ENCODE results near the gene MGP. TPM values are rescaled to one million over a fixed set of nuclear protein-coding genes. Genes with fewer than 3 reads are reported as not detected.

The MGP gene
- total RNA-seq, 4 donors from 2014 or later = 42.8 to 143 (median 80.2) TPM

DNA sequence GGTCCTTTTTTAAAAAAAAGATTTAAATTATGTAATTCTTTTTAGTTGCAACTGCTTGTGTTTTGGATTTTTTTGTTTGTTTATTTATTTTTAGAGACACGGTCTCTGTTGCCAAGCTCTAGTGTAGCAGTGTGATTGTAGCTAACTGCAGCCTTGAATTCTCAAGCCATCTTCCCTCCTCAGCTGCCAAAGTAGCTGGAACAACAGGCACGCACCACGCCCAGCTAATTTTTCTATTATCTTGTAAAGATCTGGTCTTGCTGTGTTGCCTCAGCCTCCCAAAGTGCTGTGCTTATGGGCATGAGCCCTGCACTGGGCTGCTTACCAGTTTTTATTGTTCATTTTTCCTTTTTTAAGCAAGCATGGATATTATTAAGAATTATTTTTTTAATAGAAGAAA, 31.7 kb downstream of the MGP start:
- intact Hi-C loops (cut with DNase I; ENCODE audit: low total_unique reads) = no loop called here
- H3K4me3 ChIP-seq (ENCODE audit: low read depth, poor library complexity, severe bottlenecking) = no peak overlapping the region
- peak; percentile 43 to 85 for DNase-seq (ENCODE audit: low spot score in 2 of 2)
- WGBS, 2 donors = 21 to 24% methylated on average over 3 of the region's 3 CpGs
- TF ChIP-seq POLR2A (IDR thresholded peaks at IDR 0.05) = no peak
- TF ChIP-seq, protein P1, sequence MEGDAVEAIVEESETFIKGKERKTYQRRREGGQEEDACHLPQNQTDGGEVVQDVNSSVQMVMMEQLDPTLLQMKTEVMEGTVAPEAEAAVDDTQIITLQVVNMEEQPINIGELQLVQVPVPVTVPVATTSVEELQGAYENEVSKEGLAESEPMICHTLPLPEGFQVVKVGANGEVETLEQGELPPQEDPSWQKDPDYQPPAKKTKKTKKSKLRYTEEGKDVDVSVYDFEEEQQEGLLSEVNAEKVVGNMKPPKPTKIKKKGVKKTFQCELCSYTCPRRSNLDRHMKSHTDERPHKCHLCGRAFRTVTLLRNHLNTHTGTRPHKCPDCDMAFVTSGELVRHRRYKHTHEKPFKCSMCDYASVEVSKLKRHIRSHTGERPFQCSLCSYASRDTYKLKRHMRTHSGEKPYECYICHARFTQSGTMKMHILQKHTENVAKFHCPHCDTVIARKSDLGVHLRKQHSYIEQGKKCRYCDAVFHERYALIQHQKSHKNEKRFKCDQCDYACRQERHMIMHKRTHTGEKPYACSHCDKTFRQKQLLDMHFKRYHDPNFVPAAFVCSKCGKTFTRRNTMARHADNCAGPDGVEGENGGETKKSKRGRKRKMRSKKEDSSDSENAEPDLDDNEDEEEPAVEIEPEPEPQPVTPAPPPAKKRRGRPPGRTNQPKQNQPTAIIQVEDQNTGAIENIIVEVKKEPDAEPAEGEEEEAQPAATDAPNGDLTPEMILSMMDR (IDR thresholded peaks at IDR 0.05) = no peak

GRCh38 chr12:14852880-14853279, 32.8 kb downstream of the MGP start:
- DNase-seq (ENCODE audit: low spot score in 2 of 2) = no peak
- no peak overlapping the region for H3K4me3 ChIP-seq (ENCODE audit: low read depth, poor library complexity, severe bottlenecking)
- TF ChIP-seq POLR2A (IDR thresholded peaks at IDR 0.05) = no peak
- TF ChIP-seq, protein P1 (IDR thresholded peaks at IDR 0.05) = no peak
- intact Hi-C loops (cut with DNase I; ENCODE audit: low total_unique reads) = no loop called here

- intact Hi-C loops (cut with DNase I; ENCODE audit: low total_unique reads) = no loop called here
- DNase-seq (ENCODE audit: low spot score in 2 of 2) = no peak
- TF ChIP-seq, protein P1 (IDR thresholded peaks at IDR 0.05) = no peak
- no peak for TF ChIP-seq POLR2A (IDR thresholded peaks at IDR 0.05)
- 0 to 47% methylated on average over 1 of the region's 1 CpG for WGBS, 2 donors
- H3K4me3 ChIP-seq (ENCODE audit: low read depth, poor library complexity, severe bottlenecking) = no peak overlapping the region
These were observed 34.6 kb downstream of the MGP start for GRCh38 chr12:14850929-14851663.

- intact Hi-C loops (cut with DNase I; ENCODE audit: low total_unique reads) = no loop called here
These were observed 36.0 kb downstream of the MGP start for GRCh38 chr12:14849661-14850060.

DNA sequence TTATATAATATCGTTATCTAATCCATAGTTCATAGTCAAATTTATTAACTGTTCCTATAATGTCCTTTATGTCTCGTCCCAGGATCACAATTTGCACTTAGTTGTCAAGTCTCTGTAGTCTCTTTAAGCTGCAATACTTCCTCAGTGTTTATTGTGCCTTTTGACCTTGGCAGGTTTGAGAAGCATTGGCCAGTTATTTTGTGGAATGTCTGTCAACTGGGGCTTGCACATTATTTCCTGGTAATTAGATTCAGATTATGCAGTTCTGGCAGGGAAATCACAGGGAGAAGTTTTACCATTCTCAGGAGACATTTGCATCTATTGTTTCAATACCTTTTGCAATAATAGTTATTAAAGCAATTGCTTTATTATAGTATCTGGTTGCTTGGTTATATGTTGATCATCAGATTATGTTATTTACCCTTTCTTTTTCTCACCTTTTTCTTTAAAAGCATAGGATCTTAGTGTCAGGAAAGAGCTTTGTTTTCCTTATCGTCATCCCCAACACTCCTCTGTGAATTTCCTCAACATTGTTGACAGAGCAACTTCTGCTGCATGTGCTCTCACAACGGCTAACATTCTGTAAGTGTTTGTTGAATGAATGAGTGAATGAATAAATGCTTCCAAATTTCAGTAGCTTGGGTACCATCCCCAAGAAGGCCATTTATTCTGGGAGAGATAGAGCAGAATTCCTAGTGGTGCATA, 38.6 kb downstream of the MGP start:
- 64 to 66% methylated on average over 4 of the region's 4 CpGs for WGBS, 2 donors
- TF ChIP-seq, protein P1 (IDR thresholded peaks at IDR 0.05) = no peak
- TF ChIP-seq POLR2A (IDR thresholded peaks at IDR 0.05) = no peak
- intact Hi-C loops (cut with DNase I; ENCODE audit: low total_unique reads) = no loop called here
- DNase-seq (ENCODE audit: low spot score in 2 of 2) = no peak
- no peak overlapping the region for H3K4me3 ChIP-seq (ENCODE audit: low read depth, poor library complexity, severe bottlenecking)

More at GRCh38 chr12:14849661-14850060, 36.0 kb downstream of the MGP start:
- WGBS, 2 donors = 13 to 21% methylated on average over 2 of the region's 2 CpGs
- no peak overlapping the region for H3K4me3 ChIP-seq (ENCODE audit: low read depth, poor library complexity, severe bottlenecking)
- no peak for TF ChIP-seq POLR2A (IDR thresholded peaks at IDR 0.05)
- TF ChIP-seq, protein P1 (IDR thresholded peaks at IDR 0.05) = no peak
- DNase-seq (ENCODE audit: low spot score in 2 of 2) = no peak

All from lower leg skin (tissue), 4 donors.